CD4-positive, CD25-positive, alpha-beta regulatory T cell (primary cell): ENCODE results near the gene NRP2. TPM values are rescaled to one million over a fixed set of nuclear protein-coding genes. Genes with fewer than 3 reads are reported as not detected.
A peak's percentile ranks its signal among the peaks of the same experiment; 100 is the strongest.

ENCODE experiments used
- ATAC-seq, 2 donors: fragments of 150-1000 bp; cut with Tn5 transposase; one replicate each; pipeline ENCODE4 v1.10.0; 2021; ENCODE audit warnings: low read depth in 2 of 2, moderate number of reproducible peaks in 2 of 2, moderate library complexity in 1 of 2
- DNase-seq, 3 donors: peaks; one replicate each; pipeline versions ENCODE4 v3.0.0 to v3.0.0-alpha.2; 2012 to 2022; ENCODE audit warnings: mixed read lengths in 1 of 3
- H3K27ac ChIP-seq: one replicate; pipeline ENCODE4 v1.7.0; 2013; ENCODE audit warnings: mild to moderate bottlenecking, low read length; ENCODE audit not compliant: insufficient read depth, poor library complexity, severe bottlenecking
- H3K27me3 ChIP-seq: one replicate; pipeline ENCODE4 v1.7.0; 2013; ENCODE audit warnings: low read length; ENCODE audit not compliant: control insufficient read depth, insufficient read depth
- H3K36me3 ChIP-seq: one replicate; pipeline ENCODE4 v1.7.0; 2013; ENCODE audit warnings: mild to moderate bottlenecking, low read length, moderate library complexity; ENCODE audit not compliant: control insufficient read depth, insufficient read depth
- H3K4me1 ChIP-seq: 2 replicates; pipeline ENCODE4 v1.7.0; 2013; ENCODE audit warnings: mild to moderate bottlenecking, low read length; ENCODE audit not compliant: insufficient read depth, control insufficient read depth, poor library complexity, severe bottlenecking
- H3K4me3 ChIP-seq: one replicate; pipeline ENCODE4 v1.7.0; 2013; ENCODE audit warnings: low read depth, mild to moderate bottlenecking, low read length, moderate library complexity
- H3K9me3 ChIP-seq, 2 experiments: 1 replicate in 1 of 2; 2 replicates in 1 of 2; pipeline ENCODE4 v1.7.0; 2013; ENCODE audit warnings: low read length in 2 of 2, mild to moderate bottlenecking in 1 of 2, moderate library complexity in 1 of 2; ENCODE audit not compliant: control insufficient read depth in 2 of 2
- H3K27ac Mint-ChIP-seq, 3 donors: one replicate each; pipeline ENCODE4 v1.8.0; 2020 to 2022; ENCODE audit warnings: mild to moderate bottlenecking in 3 of 3, mixed read lengths in 3 of 3, moderate library complexity in 2 of 3
- H3K27me3 Mint-ChIP-seq: one replicate; pipeline ENCODE4 v1.8.0; 2022; ENCODE audit warnings: mild to moderate bottlenecking, mixed read lengths
- H3K36me3 Mint-ChIP-seq: one replicate; pipeline ENCODE4 v1.8.0; 2020; ENCODE audit warnings: mixed read lengths
- H3K4me1 Mint-ChIP-seq, 4 donors: one replicate each; pipeline ENCODE4 v1.8.0; 2020 to 2022; ENCODE audit warnings: mixed read lengths in 4 of 4, mild to moderate bottlenecking in 1 of 4
- H3K4me3 Mint-ChIP-seq, 4 donors: one replicate each; pipeline ENCODE4 v1.8.0; 2020 to 2022; ENCODE audit warnings: mild to moderate bottlenecking in 4 of 4, mixed read lengths in 4 of 4, moderate library complexity in 3 of 4
- H3K9me3 Mint-ChIP-seq, 7 donors: one replicate each; pipeline ENCODE4 v1.8.0; 2020 to 2022; ENCODE audit warnings: mixed read lengths in 7 of 7, mild to moderate bottlenecking in 3 of 7, moderate library complexity in 2 of 7
- polyA plus RNA-seq, 4 donors: library from polyadenylated mRNA; unstranded; fragments of 300-500 nt; fragmentation: Illumina TruSeq; gene quantifications; one replicate each; pipeline ENCODE4 v1.2.3, GENCODE V29; 2021
- total RNA-seq: library from RNA; stranded (reverse); gene quantifications from one replicate; pipeline ENCODE4 v1.2.3, GENCODE V29; 2022

The NRP2 gene
- total and polyA plus RNA-seq, 5 donors from 2014 or later: 0.64 TPM; not detected in 4

GRCh38 chr2:205714058-205714776 is 31.9 kb downstream of the NRP2 start:
- no peak overlapping the region for H3K27ac Mint-ChIP-seq
- Histone ChIP-seq H3K9me3 (no peaks in the 10 kb centered on the region), H3K4me3 (no peak overlapping the region), H3K36me3 (no peaks in the 10 kb centered on the region), H3K27me3 (no peaks in the 10 kb centered on the region), H3K4me1 (no peaks in the 10 kb centered on the region), H3K27ac (no peak overlapping the region)
- no peaks in the 10 kb centered on the region for H3K36me3 Mint-ChIP-seq
- peaks cover 17% of the 10 kb centered on the region for H3K27me3 Mint-ChIP-seq
- ATAC-seq (peak; percentile 27 to 36), DNase-seq (no peak)
- H3K9me3 Mint-ChIP-seq: no peaks in the 10 kb centered on the region
- no peak overlapping the region for H3K4me3 Mint-ChIP-seq
- H3K4me1 Mint-ChIP-seq: peaks cover 0 to 3% (median 0%) of the 10 kb centered on the region in 4 donors

GRCh38 chr2:205714789-205715720 is 32.8 kb downstream of the NRP2 start:
- no peak overlapping the region for H3K4me3 Mint-ChIP-seq
- no peaks in the 10 kb centered on the region for H3K4me1 ChIP-seq
- ATAC-seq (no peak), DNase-seq (no peak)
- peaks cover 17% of the 10 kb centered on the region for H3K27me3 Mint-ChIP-seq
- no peaks in the 10 kb centered on the region for H3K4me1 Mint-ChIP-seq
- H3K9me3 Mint-ChIP-seq: no peaks in the 10 kb centered on the region
- no peak overlapping the region for H3K27ac ChIP-seq
- H3K36me3 ChIP-seq: no peaks in the 10 kb centered on the region
- H3K4me3 ChIP-seq: no peak overlapping the region
- H3K9me3 ChIP-seq: no peaks in the 10 kb centered on the region
- H3K27ac Mint-ChIP-seq: no peak overlapping the region
- H3K27me3 ChIP-seq: no peaks in the 10 kb centered on the region
- no peaks in the 10 kb centered on the region for H3K36me3 Mint-ChIP-seq

GRCh38 chr2:205715831-205716525 is 33.7 kb downstream of the NRP2 start:
- no peak for DNase-seq
- H3K9me3 ChIP-seq: no peaks in the 10 kb centered on the region
- Mint-ChIP-seq H3K9me3 (no peaks in the 10 kb centered on the region), H3K27ac (no peak overlapping the region), H3K4me1 (no peaks in the 10 kb centered on the region), H3K4me3 (no peak overlapping the region), H3K36me3 (no peaks in the 10 kb centered on the region), H3K27me3 (peaks cover 17% of the 10 kb centered on the region)
- H3K4me1 ChIP-seq: no peaks in the 10 kb centered on the region
- H3K27me3 ChIP-seq: no peaks in the 10 kb centered on the region
- no peak overlapping the region for H3K27ac ChIP-seq
- no peak overlapping the region for H3K4me3 ChIP-seq
- ATAC-seq: no peak
- no peaks in the 10 kb centered on the region for H3K36me3 ChIP-seq

GRCh38 chr2:205717175-205717846 is 35.0 kb downstream of the NRP2 start:
- Mint-ChIP-seq H3K4me3 (no peak overlapping the region), H3K4me1 (no peaks in the 10 kb centered on the region), H3K9me3 (no peaks in the 10 kb centered on the region), H3K27ac (no peak overlapping the region), H3K27me3 (peaks cover 9% of the 10 kb centered on the region), H3K36me3 (no peaks in the 10 kb centered on the region)
- no peak overlapping the region for H3K27ac ChIP-seq
- H3K4me1 ChIP-seq: no peaks in the 10 kb centered on the region
- ATAC-seq: no peak
- H3K36me3 ChIP-seq: no peaks in the 10 kb centered on the region
- no peaks in the 10 kb centered on the region for H3K9me3 ChIP-seq
- no peaks in the 10 kb centered on the region for H3K27me3 ChIP-seq
- DNase-seq: no peak
- H3K4me3 ChIP-seq: no peak overlapping the region

GRCh38 chr2:205717999-205718398 is 35.7 kb downstream of the NRP2 start:
- Histone ChIP-seq H3K36me3 (no peaks in the 10 kb centered on the region), H3K27me3 (no peaks in the 10 kb centered on the region)

GRCh38 chr2:205719847-205720246 is 37.5 kb downstream of the NRP2 start:
- Mint-ChIP-seq H3K9me3 (no peaks in the 10 kb centered on the region), H3K36me3 (no peaks in the 10 kb centered on the region), H3K4me3 (no peak overlapping the region), H3K27ac (no peak overlapping the region), H3K27me3 (peaks cover 2% of the 10 kb centered on the region), H3K4me1 (no peaks in the 10 kb centered on the region)
- no peak overlapping the region for H3K27ac ChIP-seq
- H3K27me3 ChIP-seq: no peaks in the 10 kb centered on the region
- H3K4me1 ChIP-seq: no peaks in the 10 kb centered on the region
- DNase-seq (no peak), ATAC-seq (no peak)
- H3K9me3 ChIP-seq: no peaks in the 10 kb centered on the region
- no peaks in the 10 kb centered on the region for H3K36me3 ChIP-seq
- H3K4me3 ChIP-seq: no peak overlapping the region

More at GRCh38 chr2:205717999-205718398, 35.7 kb downstream of the NRP2 start:
- H3K9me3 Mint-ChIP-seq: no peaks in the 10 kb centered on the region
- no peak for DNase-seq
- H3K4me1 Mint-ChIP-seq: no peaks in the 10 kb centered on the region
- no peak overlapping the region for H3K4me3 Mint-ChIP-seq
- no peaks in the 10 kb centered on the region for H3K9me3 ChIP-seq
- ATAC-seq: no peak
- H3K4me1 ChIP-seq: no peaks in the 10 kb centered on the region
- no peak overlapping the region for H3K27ac Mint-ChIP-seq
- peaks cover 9% of the 10 kb centered on the region for H3K27me3 Mint-ChIP-seq
- H3K27ac ChIP-seq: no peak overlapping the region
- no peak overlapping the region for H3K4me3 ChIP-seq
- H3K36me3 Mint-ChIP-seq: no peaks in the 10 kb centered on the region

- no peak overlapping the region for H3K27ac Mint-ChIP-seq
- no peaks in the 10 kb centered on the region for H3K36me3 Mint-ChIP-seq
- Histone ChIP-seq H3K27ac (no peak overlapping the region), H3K9me3 (no peaks in the 10 kb centered on the region), H3K4me3 (no peak overlapping the region), H3K36me3 (no peaks in the 10 kb centered on the region), H3K27me3 (no peaks in the 10 kb centered on the region), H3K4me1 (no peaks in the 10 kb centered on the region)
- no peak for ATAC-seq
- no peaks in the 10 kb centered on the region for H3K9me3 Mint-ChIP-seq
- H3K4me1 Mint-ChIP-seq: no peaks in the 10 kb centered on the region
- DNase-seq: no peak
- H3K4me3 Mint-ChIP-seq: no peak overlapping the region
- H3K27me3 Mint-ChIP-seq: no peaks in the 10 kb centered on the region
These were observed 38.2 kb downstream of the NRP2 start for GRCh38 chr2:205720451-205720902.
